GM19372 (cell line): Measurements from ENCODE around the gene TF.
"Not testable (repeated sequence)": the region's sequence is repeated elsewhere in the genome, so short reads cannot be mapped to it uniquely, and the experiment has no call there.

Experiments used
- ATAC-seq: cut with Tn5 transposase; IDR thresholded peaks from one replicate; pipeline ENCODE4 v1.9.1; 2021; ENCODE audit warnings: mild to moderate bottlenecking, low read depth, moderate library complexity; ENCODE audit not compliant: unreplicated experiment

TF gene

GRCh38 chr3:133762539-133762938, 16.3 kb downstream of the TF start:
- no peak for ATAC-seq

- no peak for ATAC-seq
Observed at GRCh38 chr3:133763797-133764683, 17.8 kb downstream of the TF start.

DNA sequence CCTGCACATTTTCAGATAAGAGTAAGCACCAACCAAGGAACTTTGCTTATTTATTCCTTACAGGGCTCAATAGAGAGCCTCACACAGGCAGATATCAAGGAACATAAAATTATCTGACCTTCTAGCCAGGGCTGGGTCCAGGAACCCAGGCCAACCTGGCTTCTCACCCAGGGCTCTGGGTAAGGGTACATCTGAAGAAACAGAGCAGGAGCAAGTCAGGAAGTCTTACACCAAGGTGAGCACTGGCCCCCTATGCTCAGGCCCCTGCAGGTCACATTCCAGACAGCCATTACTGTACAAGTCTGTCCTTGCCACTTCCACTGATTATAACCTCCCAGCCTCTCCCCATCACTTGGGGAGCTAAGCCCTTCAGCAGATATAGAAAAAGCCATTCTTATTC, 19.1 kb downstream of the TF start:
- ATAC-seq = no peak

DNA sequence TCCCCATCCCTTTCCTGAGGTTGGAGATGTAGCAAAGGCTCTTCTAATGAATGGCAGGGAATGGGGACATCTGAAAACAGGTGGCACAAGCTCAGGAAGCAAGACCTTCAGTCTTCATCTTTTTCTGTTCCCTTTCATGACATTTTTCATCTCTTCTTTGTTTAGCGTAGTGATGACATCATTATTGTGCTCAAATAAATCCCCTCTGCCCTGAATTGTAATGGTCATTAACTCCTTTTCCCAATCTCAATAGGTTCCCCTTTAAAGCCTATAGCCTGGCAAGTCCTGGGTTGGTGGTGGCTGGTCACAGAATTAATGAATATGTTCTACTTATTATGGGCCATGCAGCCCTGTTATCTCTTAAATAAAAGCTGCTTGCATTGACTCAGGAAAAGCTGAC, 21.4 kb downstream of the TF start:
- no peak for ATAC-seq

- no peak for ATAC-seq
Observed at GRCh38 chr3:133769536-133769935, 23.3 kb downstream of the TF start.

- ATAC-seq = no peak
Observed at GRCh38 chr3:133773732-133774131, 27.5 kb downstream of the TF start.

GRCh38 chr3:133775309-133775708, 29.1 kb downstream of the TF start:
- no peak for ATAC-seq

DNA sequence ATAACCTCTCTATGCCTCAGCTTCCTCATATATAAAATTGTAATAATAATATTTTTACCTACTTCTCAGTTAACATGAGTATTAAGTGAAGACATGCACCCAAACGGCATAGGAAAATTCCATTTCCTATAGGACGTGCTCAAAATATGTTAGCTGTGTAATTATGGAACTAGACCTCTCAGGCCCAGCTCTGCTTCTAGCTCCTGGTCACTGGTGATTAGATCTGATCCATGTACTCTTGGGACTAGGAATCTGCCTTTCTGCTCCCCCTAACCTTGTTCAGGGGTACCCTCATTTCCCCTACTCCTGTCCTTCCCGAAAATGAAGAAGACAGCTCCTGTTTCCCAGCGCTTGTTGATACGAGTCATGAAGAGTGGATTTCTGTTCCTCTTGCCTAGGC, 29.6 kb downstream of the TF start:
- no peak for ATAC-seq

GRCh38 chr3:133776794-133777438, 30.7 kb downstream of the TF start:
- ATAC-seq = no peak

DNA sequence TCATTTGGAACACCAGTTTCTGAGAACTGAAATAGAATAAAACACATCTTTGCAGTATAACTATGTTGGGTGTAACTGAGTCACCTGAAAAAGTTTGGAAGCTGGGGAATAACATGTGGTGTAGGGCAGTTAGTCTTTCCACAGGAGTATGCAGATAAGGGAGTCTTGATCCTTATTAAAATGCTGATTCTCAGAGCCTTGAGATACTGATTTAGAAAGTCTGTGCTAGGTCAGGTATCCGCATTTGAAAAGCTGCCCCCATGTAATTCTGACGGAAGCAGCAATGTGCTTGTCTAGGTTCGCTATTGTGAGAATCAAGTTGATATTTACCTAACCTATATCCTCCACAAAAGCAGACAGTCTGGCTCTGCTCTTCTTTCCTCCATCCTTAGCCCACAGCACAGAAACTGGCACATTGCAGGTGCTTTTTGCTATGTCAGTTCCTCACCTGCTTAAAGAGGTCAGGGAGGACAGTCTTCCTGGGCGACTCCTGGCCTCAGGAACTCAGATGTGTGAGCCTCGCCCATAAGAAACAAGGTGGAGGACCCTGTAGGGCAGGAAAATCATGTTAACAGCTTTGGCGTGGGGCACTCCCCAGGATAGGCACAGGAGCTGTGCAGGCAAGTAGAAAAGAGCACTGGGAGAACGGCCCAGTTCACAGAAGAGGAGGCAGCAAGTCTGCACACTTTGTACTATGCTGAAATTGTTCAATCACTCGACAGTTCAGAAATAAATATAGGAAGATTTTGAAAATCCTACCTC, 31.8 kb downstream of the TF start:
- ATAC-seq = no peak

DNA sequence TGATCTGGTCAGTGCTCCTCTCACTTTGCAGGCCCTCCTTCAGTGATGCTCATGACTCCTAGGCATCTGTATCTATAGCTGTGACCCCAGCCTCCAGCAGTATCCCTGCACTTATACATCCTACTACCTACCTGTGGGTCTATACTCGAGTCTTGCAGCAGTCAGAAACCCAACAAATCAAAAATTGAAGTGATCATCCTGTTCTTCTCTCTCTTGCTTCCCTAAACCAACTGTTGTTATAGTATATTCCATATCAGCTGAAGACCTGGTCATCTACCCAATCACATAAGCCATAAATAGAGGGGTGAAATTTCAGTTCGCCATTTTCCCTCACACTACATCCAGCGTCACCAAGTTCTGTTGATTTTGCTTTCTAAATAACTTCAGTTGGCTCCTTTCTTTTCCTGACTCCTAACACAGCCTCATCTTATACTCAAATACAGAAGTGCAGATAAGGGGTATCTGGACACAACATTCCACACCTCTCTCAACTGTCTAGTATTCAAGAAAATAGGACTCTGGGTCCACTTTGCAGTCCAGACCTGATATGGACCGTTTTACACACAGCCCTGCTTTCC, 33.5 kb downstream of the TF start:
- ATAC-seq = no peak

DNA sequence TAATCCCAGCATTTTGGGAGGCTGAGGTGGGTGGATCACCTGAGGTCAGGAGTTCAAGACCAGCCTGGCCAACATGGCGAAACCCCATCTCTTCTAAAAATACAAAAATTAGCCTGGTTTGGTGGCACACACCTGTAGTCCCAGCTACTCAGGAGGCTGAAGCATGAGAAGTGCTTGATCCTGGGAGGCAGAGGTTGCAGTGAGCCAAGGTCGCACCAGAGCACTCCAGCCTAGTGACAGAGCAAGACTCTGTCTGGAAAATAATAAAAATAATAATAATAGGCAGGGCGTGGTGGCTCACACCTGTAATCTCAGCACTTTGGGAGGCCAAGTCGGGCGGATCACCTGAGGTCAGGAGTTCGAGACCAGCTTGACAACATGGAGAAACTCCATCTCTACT, 34.6 kb downstream of the TF start:
- not testable (repeated sequence) for ATAC-seq

- no peak for ATAC-seq
Observed at GRCh38 chr3:133781570-133781969, 35.4 kb downstream of the TF start.

DNA sequence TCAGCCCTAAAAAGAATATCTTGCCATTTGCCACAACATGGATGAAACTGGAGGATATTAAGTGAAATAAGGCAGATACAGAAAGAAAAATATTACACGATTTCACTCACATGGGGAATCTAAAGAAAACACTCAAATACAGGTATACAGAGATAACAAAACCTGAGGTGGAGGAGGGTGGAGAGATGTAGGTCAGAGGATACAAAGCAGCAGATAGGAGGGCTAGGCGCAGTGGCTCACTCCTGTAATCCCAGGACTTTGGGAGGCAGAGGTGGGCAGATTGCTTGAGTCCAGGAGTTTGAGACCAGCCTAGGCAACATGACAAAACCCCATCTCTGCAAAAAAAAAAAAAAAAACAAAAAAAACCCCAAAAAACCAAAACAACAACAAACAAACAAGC, 36.3 kb downstream of the TF start:
- no peak for ATAC-seq

- no peak for ATAC-seq
Observed at GRCh38 chr3:133783762-133784161, 37.6 kb downstream of the TF start.

GRCh38 chr3:133788024-133788423, 41.8 kb downstream of the TF start:
- ATAC-seq = no peak

GRCh38 chr3:133792171-133792763, 46.1 kb downstream of the TF start:
- ATAC-seq = no peak

DNA sequence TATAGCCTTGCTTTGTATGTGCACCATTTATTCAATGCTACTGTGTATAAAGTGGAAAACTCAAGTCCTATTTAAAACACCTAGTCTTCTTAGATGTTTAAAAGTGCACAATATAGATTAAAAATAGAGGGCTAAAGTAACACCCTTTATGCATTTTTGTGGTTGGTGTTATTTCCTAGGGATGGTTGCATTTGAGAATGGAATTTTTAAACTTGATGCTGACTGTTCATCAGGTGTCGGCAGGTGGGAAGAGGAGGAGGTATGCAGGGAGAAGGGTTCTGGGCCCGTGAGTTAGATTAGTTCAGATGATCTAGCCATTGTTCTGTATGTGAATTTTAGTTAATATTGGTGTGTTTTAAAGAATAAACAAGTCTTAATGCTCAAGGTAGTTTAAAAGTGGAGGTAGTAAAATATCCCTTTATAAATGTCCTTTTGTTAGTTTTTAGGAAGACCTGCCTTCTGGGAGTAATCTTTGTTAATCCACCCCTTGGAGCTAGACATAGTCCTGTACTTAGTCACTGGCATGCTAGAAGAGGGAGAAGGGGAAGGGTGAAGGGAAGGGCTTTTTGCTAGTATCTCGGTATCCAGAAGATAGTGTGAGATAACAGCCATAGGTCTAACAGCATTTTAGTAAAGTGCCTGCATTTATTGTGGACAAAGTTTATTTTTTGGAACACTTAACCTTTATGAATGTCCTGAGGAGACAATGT, 51.4 kb downstream of the TF start:
- ATAC-seq = no peak

GRCh38 chr3:133799794-133800585, 53.8 kb downstream of the TF start:
- ATAC-seq = no peak
